Fibroblast of lung (primary cell): ENCODE data around the gene SUFU. TPM values are rescaled to one million over a fixed set of nuclear protein-coding genes. Genes with fewer than 3 reads are reported as not detected.

Experiments
- DNase-seq, 2 donors: peaks; one replicate each; pipeline versions ENCODE4 v3.0.0 to v3.0.0-alpha.2; 2010; ENCODE audit warnings: low read depth in 2 of 2
- H2AFZ ChIP-seq: 2 replicates; pipeline ENCODE4 v1.5.1; 2012; ENCODE audit warnings: low read length, control low read depth, inconsistent platforms
- H3K27ac ChIP-seq: 2 replicates; pipeline ENCODE4 v1.5.1; 2011; ENCODE audit warnings: low read length, control low read depth; ENCODE audit not compliant: insufficient read depth
- H3K27me3 ChIP-seq: 2 replicates; pipeline ENCODE4 v1.5.1; 2011; ENCODE audit warnings: mild to moderate bottlenecking, low read length; ENCODE audit not compliant: control insufficient read depth, insufficient read depth
- H3K36me3 ChIP-seq: 2 replicates; pipeline ENCODE4 v1.5.1; 2011; ENCODE audit warnings: low read length; ENCODE audit not compliant: control insufficient read depth, insufficient read depth
- H3K4me1 ChIP-seq: 2 replicates; pipeline ENCODE4 v1.5.1; 2011; ENCODE audit warnings: low read length; ENCODE audit not compliant: control insufficient read depth, insufficient read depth; ENCODE audit errors: extremely low read depth
- H3K4me2 ChIP-seq: 2 replicates; pipeline ENCODE4 v1.5.1; 2011; ENCODE audit warnings: low read length, control low read depth; ENCODE audit not compliant: insufficient read depth; ENCODE audit errors: extremely low read depth
- H3K4me3 ChIP-seq, 4 experiments: fragments of 200-600 bp in 1 of 4; sonication (generic) in 1 of 4; replicated peaks in 1 of 4; 2 replicates each; pipeline ENCODE4 v1.5.1; 2011 to 2016; ENCODE audit warnings: low read length in 4 of 4, low read depth in 3 of 4, mild to moderate bottlenecking in 3 of 4, control low read depth in 2 of 4, inconsistent platforms in 1 of 4, mixed read lengths in 1 of 4; ENCODE audit not compliant: insufficient read depth in 1 of 4; ENCODE audit errors: control extremely low read depth in 1 of 4
- H3K79me2 ChIP-seq: 2 replicates; pipeline ENCODE4 v1.5.1; 2012; ENCODE audit warnings: mild to moderate bottlenecking, low read length, inconsistent platforms; ENCODE audit not compliant: control insufficient read depth, insufficient read depth
- H3K9ac ChIP-seq: 2 replicates; pipeline ENCODE4 v1.5.1; 2011; ENCODE audit warnings: mild to moderate bottlenecking, low read length, control low read depth; ENCODE audit not compliant: insufficient read depth
- H3K9me3 ChIP-seq: 2 replicates; pipeline ENCODE4 v1.5.1; 2012; ENCODE audit warnings: low read depth, low read length; ENCODE audit not compliant: control insufficient read depth, insufficient read depth
- H4K20me1 ChIP-seq: 2 replicates; pipeline ENCODE4 v1.5.1; 2011; ENCODE audit warnings: low read length; ENCODE audit not compliant: control insufficient read depth, insufficient read depth; ENCODE audit errors: extremely low read depth
- CTCF ChIP-seq, 2 donors: IDR thresholded peaks in 1 of 2; conservative IDR thresholded peaks in 1 of 2; 1 replicate in 1 of 2; 2 replicates in 1 of 2; pipeline ENCODE4 v1.5.1; 2011 to 2012; ENCODE audit warnings: low read length in 2 of 2, control low read depth in 1 of 2, inconsistent platforms in 1 of 2, low read depth in 1 of 2, mild to moderate bottlenecking in 1 of 2
- EZH2 ChIP-seq: IDR thresholded peaks from 2 replicates; pipeline ENCODE4 v1.5.1; 2012; ENCODE audit warnings: low read length, control low read depth, mild to moderate bottlenecking; ENCODE audit errors: missing control alignments
- polyA plus RNA-seq, 2 donors: library from polyadenylated mRNA; depleted of rRNA in 1 of 2; stranded (reverse) in 1 of 2; unstranded in 1 of 2; fragments of >200 nt; gene quantifications; 2 replicates each; pipeline ENCODE4 v1.2.1, GENCODE V29; 2011 to 2012; ENCODE audit warnings: missing spikeins in 1 of 2
- total RNA-seq: library from RNA; depleted of rRNA; stranded (reverse); fragments of >200 nt; gene quantifications from 2 replicates; pipeline ENCODE4 v1.2.1, GENCODE V29; 2014

Gene SUFU
- total and polyA plus RNA-seq, 2 donors (not counting 1 experiment from before 2014, with no cell fraction given), result 4.3 to 5.6 TPM

GRCh38 chr10:102668326-102669107, 164.7 kb downstream of the SUFU start:
- no peak overlapping the region for H3K4me2 ChIP-seq
- H3K27ac ChIP-seq, result no peak overlapping the region
- no peaks in the 10 kb centered on the region for H4K20me1 ChIP-seq
- no peaks in the 10 kb centered on the region for H3K36me3 ChIP-seq
- no peaks in the 10 kb centered on the region for H3K9me3 ChIP-seq
- no peaks in the 10 kb centered on the region for H3K27me3 ChIP-seq
- no peaks in the 10 kb centered on the region for H3K79me2 ChIP-seq
- no peak for DNase-seq
- H2AFZ ChIP-seq, result no peak overlapping the region
- no peak overlapping the region for H3K9ac ChIP-seq
- peaks cover 23% of the 10 kb centered on the region for H3K4me1 ChIP-seq
- no peak for TF ChIP-seq EZH2
- no peak for TF ChIP-seq CTCF (conservative IDR thresholded peaks at IDR 0.05 in 1 of 2, IDR thresholded peaks at IDR 0.05 in 1 of 2; ENCODE audit: low read depth in 1 of 2, low read length in 2 of 2)
- no peak overlapping the region for H3K4me3 ChIP-seq

GRCh38 chr10:102669206-102670064, 165.7 kb downstream of the SUFU start:
- H3K36me3 ChIP-seq, result no peaks in the 10 kb centered on the region
- DNase-seq, result peak; percentile 35 to 50
- no peaks in the 10 kb centered on the region for H4K20me1 ChIP-seq
- no peak overlapping the region for H3K4me3 ChIP-seq
- no peak overlapping the region for H3K4me2 ChIP-seq
- no peak overlapping the region for H2AFZ ChIP-seq
- H3K4me1 ChIP-seq, result peaks cover 31% of the 10 kb centered on the region
- no peak for TF ChIP-seq EZH2
- peak; percentile 30 to 35 for TF ChIP-seq CTCF (conservative IDR thresholded peaks at IDR 0.05 in 1 of 2, IDR thresholded peaks at IDR 0.05 in 1 of 2; ENCODE audit: low read depth in 1 of 2, low read length in 2 of 2)
- no peaks in the 10 kb centered on the region for H3K27me3 ChIP-seq
- H3K9me3 ChIP-seq, result no peaks in the 10 kb centered on the region
- peak overlapping the region; percentile 10 for H3K27ac ChIP-seq
- H3K79me2 ChIP-seq, result no peaks in the 10 kb centered on the region
- H3K9ac ChIP-seq, result no peak overlapping the region

- H3K27ac ChIP-seq, result no peak overlapping the region
- no peak overlapping the region for H3K4me2 ChIP-seq
- H3K9ac ChIP-seq, result no peak overlapping the region
- no peak overlapping the region for H3K4me3 ChIP-seq
- H3K36me3 ChIP-seq, result no peaks in the 10 kb centered on the region
- H3K4me1 ChIP-seq, result peaks cover 38% of the 10 kb centered on the region
- no peaks in the 10 kb centered on the region for H3K27me3 ChIP-seq
- H2AFZ ChIP-seq, result no peak overlapping the region
- TF ChIP-seq CTCF (conservative IDR thresholded peaks at IDR 0.05 in 1 of 2, IDR thresholded peaks at IDR 0.05 in 1 of 2; ENCODE audit: low read depth in 1 of 2, low read length in 2 of 2) (peak in 1 of 2 donors; percentile 0), EZH2 (no peak)
- no peaks in the 10 kb centered on the region for H3K79me2 ChIP-seq
- no peak for DNase-seq
- no peaks in the 10 kb centered on the region for H3K9me3 ChIP-seq
- no peaks in the 10 kb centered on the region for H4K20me1 ChIP-seq
These were observed 166.4 kb downstream of the SUFU start for GRCh38 chr10:102670065-102670670.
